Fibroblast of lung (primary cell): ENCODE data around the gene MCM6.

Source experiments
- EZH2 ChIP-seq: IDR thresholded peaks from 2 replicates; pipeline ENCODE4 v1.5.1; 2012; ENCODE audit warnings: low read length, control low read depth, mild to moderate bottlenecking; ENCODE audit errors: missing control alignments
- TF ChIP-seq, protein P1 (sequence below), 2 donors: IDR thresholded peaks in 1 of 2; conservative IDR thresholded peaks in 1 of 2; 1 replicate in 1 of 2; 2 replicates in 1 of 2; pipeline ENCODE4 v1.5.1; 2011 to 2012; ENCODE audit warnings: low read length in 2 of 2, control low read depth in 1 of 2, inconsistent platforms in 1 of 2, low read depth in 1 of 2, mild to moderate bottlenecking in 1 of 2

DNA sequence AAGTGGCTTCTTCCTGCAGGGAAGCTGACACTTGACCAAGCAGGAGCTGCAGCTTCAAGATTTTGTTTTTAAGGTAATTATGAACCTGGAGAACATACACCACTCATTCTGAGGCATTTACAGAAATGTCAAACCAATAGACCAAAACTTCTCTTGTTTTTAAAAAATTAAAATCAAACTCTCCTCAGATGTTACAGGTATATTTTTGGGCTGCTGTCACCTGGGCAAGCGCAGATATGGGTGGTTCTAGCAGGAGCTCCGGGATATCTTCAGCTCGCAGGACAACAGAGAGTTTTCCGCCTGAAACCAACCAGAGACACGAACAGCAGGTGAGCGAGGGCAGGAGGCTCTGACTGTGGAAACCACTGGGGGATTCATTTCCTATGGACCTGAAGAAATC is 43.4 kb downstream of the MCM6 start:
- TF ChIP-seq, protein P1, sequence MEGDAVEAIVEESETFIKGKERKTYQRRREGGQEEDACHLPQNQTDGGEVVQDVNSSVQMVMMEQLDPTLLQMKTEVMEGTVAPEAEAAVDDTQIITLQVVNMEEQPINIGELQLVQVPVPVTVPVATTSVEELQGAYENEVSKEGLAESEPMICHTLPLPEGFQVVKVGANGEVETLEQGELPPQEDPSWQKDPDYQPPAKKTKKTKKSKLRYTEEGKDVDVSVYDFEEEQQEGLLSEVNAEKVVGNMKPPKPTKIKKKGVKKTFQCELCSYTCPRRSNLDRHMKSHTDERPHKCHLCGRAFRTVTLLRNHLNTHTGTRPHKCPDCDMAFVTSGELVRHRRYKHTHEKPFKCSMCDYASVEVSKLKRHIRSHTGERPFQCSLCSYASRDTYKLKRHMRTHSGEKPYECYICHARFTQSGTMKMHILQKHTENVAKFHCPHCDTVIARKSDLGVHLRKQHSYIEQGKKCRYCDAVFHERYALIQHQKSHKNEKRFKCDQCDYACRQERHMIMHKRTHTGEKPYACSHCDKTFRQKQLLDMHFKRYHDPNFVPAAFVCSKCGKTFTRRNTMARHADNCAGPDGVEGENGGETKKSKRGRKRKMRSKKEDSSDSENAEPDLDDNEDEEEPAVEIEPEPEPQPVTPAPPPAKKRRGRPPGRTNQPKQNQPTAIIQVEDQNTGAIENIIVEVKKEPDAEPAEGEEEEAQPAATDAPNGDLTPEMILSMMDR (conservative IDR thresholded peaks at IDR 0.05 in 1 of 2, IDR thresholded peaks at IDR 0.05 in 1 of 2; ENCODE audit: low read depth in 1 of 2, low read length in 2 of 2): no peak
- no peak for TF ChIP-seq EZH2
